Osteoblast (primary cell): ENCODE measurements around the gene KRT2. TPM values are rescaled to one million over a fixed set of nuclear protein-coding genes. Genes with fewer than 3 reads are reported as not detected.
A peak's percentile ranks its signal among the peaks of the same experiment; 100 is the strongest.

Source experiments
- DNase-seq: peaks from one replicate; pipeline ENCODE4 v3.0.0; 2011; ENCODE audit warnings: low spot score, mixed read lengths; ENCODE audit not compliant: insufficient read length; ENCODE audit errors: missing footprints
- H2AFZ ChIP-seq: 2 replicates; pipeline ENCODE4 v1.6.0; 2011; ENCODE audit warnings: mild to moderate bottlenecking, low read length
- H3K27ac ChIP-seq: 2 replicates; pipeline ENCODE4 v1.5.1; 2011; ENCODE audit warnings: mild to moderate bottlenecking, low read depth, low read length, moderate library complexity
- H3K27me3 ChIP-seq: 2 replicates; pipeline ENCODE4 v1.6.0; 2012; ENCODE audit warnings: mild to moderate bottlenecking, control low read depth, inconsistent platforms, low read length, moderate library complexity; ENCODE audit not compliant: insufficient read depth
- H3K36me3 ChIP-seq: 2 replicates; pipeline ENCODE4 v1.5.1; 2011; ENCODE audit warnings: mild to moderate bottlenecking, low read length, control low read depth, moderate library complexity; ENCODE audit not compliant: insufficient read depth
- H3K4me1 ChIP-seq: 2 replicates; pipeline ENCODE4 v1.5.1; 2011; ENCODE audit warnings: mild to moderate bottlenecking, low read length, control low read depth, moderate library complexity; ENCODE audit not compliant: insufficient read depth
- H3K4me2 ChIP-seq: 2 replicates; pipeline ENCODE4 v1.6.0; 2011; ENCODE audit warnings: mild to moderate bottlenecking, low read length; ENCODE audit not compliant: insufficient read depth
- H3K4me3 ChIP-seq: fragments of 200-600 bp; sonication (generic); 3 replicates; pipeline ENCODE4 v1.5.1; 2012; ENCODE audit warnings: mild to moderate bottlenecking, low read length, inconsistent platforms; ENCODE audit not compliant: insufficient read depth
- H3K79me2 ChIP-seq: 2 replicates; pipeline ENCODE4 v1.6.0; 2012; ENCODE audit warnings: mild to moderate bottlenecking, low read length, control low read depth, inconsistent platforms; ENCODE audit not compliant: insufficient read depth
- H3K9me3 ChIP-seq: 2 replicates; pipeline ENCODE4 v1.5.1; 2011; ENCODE audit warnings: low read depth, low read length, control low read depth
- H4K20me1 ChIP-seq: 2 replicates; pipeline ENCODE4 v1.6.0; 2012; ENCODE audit warnings: mild to moderate bottlenecking, low read length, control low read depth; ENCODE audit not compliant: insufficient read depth
- total RNA-seq: library from RNA; depleted of rRNA; stranded (reverse); fragments of >200 nt; gene quantifications from 2 replicates; pipeline ENCODE4 v1.2.3, GENCODE V29; 2012
- TF ChIP-seq, protein P1 (sequence below): IDR thresholded peaks from 2 replicates; pipeline ENCODE4 v1.5.1; 2011; ENCODE audit warnings: mild to moderate bottlenecking, low read depth, low read length, moderate library complexity; ENCODE audit errors: extremely low read depth

The KRT2 gene
- total RNA-seq, 1 donor, result not detected

DNA sequence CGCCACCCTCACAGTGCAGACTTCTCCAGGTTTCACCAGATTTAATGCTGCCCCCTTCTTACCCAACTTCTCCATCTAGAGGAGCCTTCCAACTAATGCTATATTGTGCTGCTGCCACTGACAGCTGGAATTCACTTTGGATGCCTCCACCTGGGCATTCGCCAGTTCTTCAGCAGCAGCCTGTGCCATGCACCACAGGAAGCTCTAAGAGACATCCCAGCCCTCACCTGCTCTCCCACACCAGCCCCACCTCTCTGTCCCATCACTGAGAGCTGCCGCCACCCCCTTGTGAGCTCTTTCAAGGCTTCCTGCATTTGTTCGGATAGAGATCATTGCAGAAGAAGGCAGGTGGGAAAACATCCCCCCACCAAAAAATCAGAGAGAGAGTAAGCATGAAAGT is 4.6 kb upstream of the KRT2 start:
- H3K27me3 ChIP-seq, result peaks cover 57% of the 10 kb centered on the region
- H3K36me3 ChIP-seq, result no peaks in the 10 kb centered on the region
- no peaks in the 10 kb centered on the region for H3K9me3 ChIP-seq
- H3K79me2 ChIP-seq, result no peaks in the 10 kb centered on the region
- TF ChIP-seq, protein P1, sequence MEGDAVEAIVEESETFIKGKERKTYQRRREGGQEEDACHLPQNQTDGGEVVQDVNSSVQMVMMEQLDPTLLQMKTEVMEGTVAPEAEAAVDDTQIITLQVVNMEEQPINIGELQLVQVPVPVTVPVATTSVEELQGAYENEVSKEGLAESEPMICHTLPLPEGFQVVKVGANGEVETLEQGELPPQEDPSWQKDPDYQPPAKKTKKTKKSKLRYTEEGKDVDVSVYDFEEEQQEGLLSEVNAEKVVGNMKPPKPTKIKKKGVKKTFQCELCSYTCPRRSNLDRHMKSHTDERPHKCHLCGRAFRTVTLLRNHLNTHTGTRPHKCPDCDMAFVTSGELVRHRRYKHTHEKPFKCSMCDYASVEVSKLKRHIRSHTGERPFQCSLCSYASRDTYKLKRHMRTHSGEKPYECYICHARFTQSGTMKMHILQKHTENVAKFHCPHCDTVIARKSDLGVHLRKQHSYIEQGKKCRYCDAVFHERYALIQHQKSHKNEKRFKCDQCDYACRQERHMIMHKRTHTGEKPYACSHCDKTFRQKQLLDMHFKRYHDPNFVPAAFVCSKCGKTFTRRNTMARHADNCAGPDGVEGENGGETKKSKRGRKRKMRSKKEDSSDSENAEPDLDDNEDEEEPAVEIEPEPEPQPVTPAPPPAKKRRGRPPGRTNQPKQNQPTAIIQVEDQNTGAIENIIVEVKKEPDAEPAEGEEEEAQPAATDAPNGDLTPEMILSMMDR, result no peak
- H3K4me1 ChIP-seq, result no peaks in the 10 kb centered on the region
- no peak overlapping the region for H2AFZ ChIP-seq
- no peak overlapping the region for H3K4me2 ChIP-seq
- H3K4me3 ChIP-seq, result no peak overlapping the region
- no peak overlapping the region for H3K27ac ChIP-seq
- no peaks in the 10 kb centered on the region for H4K20me1 ChIP-seq
- no peak for DNase-seq

DNA sequence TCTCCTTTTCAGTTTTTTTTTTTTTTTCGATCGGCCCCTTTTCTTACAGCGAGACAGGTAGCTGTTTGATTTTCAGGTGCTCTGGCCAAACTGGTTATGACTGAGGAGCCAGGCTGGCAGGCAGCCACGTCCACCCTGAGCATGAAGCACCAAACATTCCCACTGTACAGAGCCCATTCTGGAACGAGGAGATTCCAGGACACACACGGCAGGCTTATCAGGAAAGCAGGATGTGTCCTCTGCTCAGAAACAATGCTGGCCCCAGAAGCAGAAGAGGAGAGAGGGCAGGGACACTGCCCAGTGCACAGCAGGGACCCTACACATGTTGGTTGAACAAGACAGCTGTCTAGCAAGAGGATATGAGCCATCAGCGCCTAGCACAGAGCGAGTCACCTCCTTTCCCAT is 3.7 kb upstream of the KRT2 start:
- Histone ChIP-seq H3K4me1 (no peaks in the 10 kb centered on the region), H3K79me2 (no peaks in the 10 kb centered on the region), H3K27ac (no peak overlapping the region), H3K4me2 (no peak overlapping the region), H4K20me1 (no peaks in the 10 kb centered on the region), H2AFZ (no peak overlapping the region), H3K9me3 (no peaks in the 10 kb centered on the region), H3K36me3 (no peaks in the 10 kb centered on the region), H3K4me3 (no peak overlapping the region), H3K27me3 (peaks cover 53% of the 10 kb centered on the region)
- DNase-seq, result no peak
- TF ChIP-seq, protein P1, result no peak

DNA sequence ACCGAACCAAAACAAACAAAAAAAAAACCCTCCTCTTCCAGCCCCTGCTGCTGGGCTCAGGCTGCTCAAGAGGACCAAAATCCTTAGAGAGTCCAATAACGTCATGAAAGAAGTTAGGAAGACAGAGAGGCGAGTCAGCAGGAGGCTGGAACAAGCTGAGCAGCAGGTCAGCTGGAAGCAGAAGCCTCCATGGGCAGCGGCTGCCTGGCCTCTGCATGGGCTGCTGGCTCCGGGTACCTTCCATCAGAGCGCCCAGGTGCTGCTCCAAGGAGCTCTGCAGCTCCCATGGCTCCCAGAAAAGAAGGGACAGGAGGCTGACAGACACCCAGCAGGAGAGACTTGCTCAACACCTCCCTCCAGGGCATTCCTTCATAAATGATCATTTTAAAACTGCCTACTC is 3.2 kb upstream of the KRT2 start:
- Histone ChIP-seq H3K9me3 (no peaks in the 10 kb centered on the region), H3K27me3 (peaks cover 55% of the 10 kb centered on the region), H4K20me1 (no peaks in the 10 kb centered on the region), H3K79me2 (no peaks in the 10 kb centered on the region), H2AFZ (no peak overlapping the region), H3K27ac (no peak overlapping the region), H3K36me3 (no peaks in the 10 kb centered on the region), H3K4me2 (no peak overlapping the region), H3K4me3 (no peak overlapping the region), H3K4me1 (no peaks in the 10 kb centered on the region)
- TF ChIP-seq, protein P1, result no peak
- no peak for DNase-seq

DNA sequence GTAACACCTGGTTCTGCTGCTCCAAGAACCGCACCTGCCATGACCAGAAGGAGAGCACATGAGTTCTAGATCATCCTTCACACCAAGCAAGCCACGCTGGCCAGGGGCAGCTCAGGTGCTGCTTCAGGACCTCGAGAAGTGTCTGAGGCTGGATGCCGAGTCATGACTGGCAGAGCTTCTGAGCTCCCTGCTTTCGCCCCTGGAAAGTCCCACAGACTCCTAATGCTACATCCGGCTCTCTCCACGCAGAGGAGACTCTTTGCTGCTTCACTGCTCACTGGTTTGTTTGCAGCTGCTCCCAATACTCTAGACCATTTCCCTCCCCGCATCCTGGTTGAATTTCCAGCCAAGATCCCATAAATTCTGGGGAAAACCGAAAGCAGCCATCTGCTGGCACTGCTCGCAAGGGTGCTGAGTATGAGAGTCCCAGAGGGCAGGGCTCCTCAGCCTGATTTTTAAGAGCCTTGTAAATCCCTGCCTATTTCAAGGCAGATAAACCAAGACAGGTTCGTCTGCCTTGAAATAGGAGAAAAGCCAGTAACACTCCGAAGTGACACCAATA is 1.4 kb downstream of the KRT2 start:
- Histone ChIP-seq H3K27me3 (peaks cover 36% of the 10 kb centered on the region), H3K9me3 (no peaks in the 10 kb centered on the region), H3K27ac (no peak overlapping the region), H3K4me3 (peak overlapping the region; percentile 38), H4K20me1 (no peaks in the 10 kb centered on the region), H3K4me2 (peak overlapping the region; percentile 45), H3K79me2 (no peaks in the 10 kb centered on the region), H3K36me3 (no peaks in the 10 kb centered on the region), H3K4me1 (no peaks in the 10 kb centered on the region), H2AFZ (peak overlapping the region; percentile 3)
- TF ChIP-seq, protein P1, result no peak
- peak; percentile 82 for DNase-seq
